GM23338 (cell line): Measurements from ENCODE around the gene LNPEP. TPM values are rescaled to one million over a fixed set of nuclear protein-coding genes. Genes with fewer than 3 reads are reported as not detected.
"Not testable (repeated sequence)": the region's sequence is repeated elsewhere in the genome, so short reads cannot be mapped to it uniquely, and the experiment has no call there.

Source experiments
- ATAC-seq: fragments of 200-7000 bp; cut with Tn5 transposase; 3 replicates; pipeline ENCODE4 v1.9.1; 2020
- DNase-seq: peaks from one replicate; pipeline ENCODE4 v3.0.0-alpha.2; 2015; ENCODE audit warnings: low spot score
- H2AFZ ChIP-seq: fragments of 200-600 bp; sonication (generic); 2 replicates; pipeline ENCODE4 v1.8.0; 2016; ENCODE audit warnings: antibody characterized with exemption, mild to moderate bottlenecking, moderate library complexity
- H3F3A ChIP-seq: fragments of 200-600 bp; sonication (generic); replicated peaks from 2 replicates; pipeline ENCODE4 v1.8.0; 2017; ENCODE audit warnings: antibody characterized with exemption, mixed run types, low read depth
- H3K27ac ChIP-seq: fragments of 200-600 bp; sonication (generic); 2 replicates; pipeline ENCODE4 v1.6.1; 2016; ENCODE audit warnings: low read depth
- H3K27me3 ChIP-seq: fragments of 200-600 bp; sonication (generic); 2 replicates; pipeline ENCODE4 v1.8.0; 2016; ENCODE audit warnings: mild to moderate bottlenecking, mixed run types, moderate library complexity; ENCODE audit not compliant: insufficient read depth
- H3K36me3 ChIP-seq: fragments of 200-600 bp; sonication (generic); 2 replicates; pipeline ENCODE4 v1.8.0; 2016; ENCODE audit warnings: mild to moderate bottlenecking; ENCODE audit not compliant: insufficient read depth
- H3K4me1 ChIP-seq: fragments of 200-600 bp; sonication (generic); 2 replicates; pipeline ENCODE4 v1.8.0; 2016; ENCODE audit warnings: mild to moderate bottlenecking, moderate library complexity; ENCODE audit not compliant: insufficient read depth
- H3K4me2 ChIP-seq: fragments of 200-600 bp; sonication (generic); 2 replicates; pipeline ENCODE4 v1.7.1; 2017; ENCODE audit warnings: mixed run types
- H3K4me3 ChIP-seq: fragments of 200-600 bp; sonication (generic); 2 replicates; pipeline ENCODE4 v1.6.1; 2016; ENCODE audit warnings: mixed run types
- H3K79me2 ChIP-seq: fragments of 200-600 bp; sonication (generic); replicated peaks from 2 replicates; pipeline ENCODE4 v1.8.0; 2017; ENCODE audit warnings: mild to moderate bottlenecking; ENCODE audit not compliant: insufficient read depth
- H3K9me2 ChIP-seq: fragments of 200-600 bp; sonication (generic); 2 replicates; pipeline ENCODE4 v1.8.0; 2017; ENCODE audit not compliant: insufficient read depth
- H4K20me1 ChIP-seq: fragments of 200-600 bp; sonication (generic); replicated peaks from 2 replicates; pipeline ENCODE4 v1.8.0; 2017; ENCODE audit warnings: mild to moderate bottlenecking; ENCODE audit not compliant: insufficient read depth
- H3K27ac Mint-ChIP-seq: 2 replicates; pipeline ENCODE4 v1.8.0; 2020; ENCODE audit warnings: inconsistent platforms, mild to moderate bottlenecking, moderate library complexity, mixed read lengths
- H3K27me3 Mint-ChIP-seq: 3 replicates; pipeline ENCODE4 v1.8.0; 2022; ENCODE audit warnings: low read depth, mild to moderate bottlenecking, moderate library complexity, mixed read lengths, inconsistent platforms; ENCODE audit not compliant: insufficient read depth, poor library complexity
- H3K36me3 Mint-ChIP-seq: 3 replicates; pipeline ENCODE4 v1.8.0; 2021; ENCODE audit warnings: low read depth, mild to moderate bottlenecking, inconsistent platforms, moderate library complexity, mixed read lengths
- H3K4me1 Mint-ChIP-seq: 3 replicates; pipeline ENCODE4 v1.8.0; 2020; ENCODE audit warnings: mild to moderate bottlenecking, inconsistent platforms, mixed read lengths
- H3K4me3 Mint-ChIP-seq: 3 replicates; pipeline ENCODE4 v1.8.0; 2021; ENCODE audit warnings: moderate library complexity, mild to moderate bottlenecking, inconsistent platforms, mixed read lengths
- H3K9me3 Mint-ChIP-seq: 3 replicates; pipeline ENCODE4 v1.8.0; 2020; ENCODE audit warnings: moderate library complexity, mild to moderate bottlenecking, inconsistent platforms, mixed read lengths
- CREB1 ChIP-seq: fragments of 250-450 bp; sonication (Bioruptor Pico); IDR thresholded peaks from 2 replicates; pipeline ENCODE4 v1.5.0; 2020; ENCODE audit warnings: low read depth, mild to moderate bottlenecking, moderate library complexity
- EZH2 ChIP-seq: fragments of 200-600 bp; sonication (generic); IDR thresholded peaks from one replicate; pipeline ENCODE4 v1.8.0; 2017; ENCODE audit warnings: antibody characterized with exemption, mild to moderate bottlenecking, low read depth; ENCODE audit not compliant: unreplicated experiment
- EZH2phosphoT487 ChIP-seq: fragments of 200-600 bp; sonication (generic); IDR thresholded peaks from one replicate; pipeline ENCODE4 v1.8.1; 2018; ENCODE audit warnings: antibody characterized with exemption; ENCODE audit not compliant: unreplicated experiment
- POLR2AphosphoS5 ChIP-seq: IDR thresholded peaks from 2 replicates; pipeline ENCODE4 v1.6.1; 2016; ENCODE audit warnings: antibody characterized with exemption, low read depth
- ZNF114 ChIP-seq: fragments of 250-450 bp; sonication (Bioruptor Pico); IDR thresholded peaks from 2 replicates; pipeline ENCODE4 v1.5.0; 2020; ENCODE audit warnings: mild to moderate bottlenecking, moderate library complexity
- polyA plus RNA-seq: library from polyadenylated mRNA; unstranded; fragments of >200 nt; fragmentation: Nextera tagmentation; extraction: Ambion mirVana; gene quantifications from 2 replicates; pipeline ENCODE4 v1.2.1, GENCODE V29; 2016
- total RNA-seq: library from RNA; depleted of rRNA; stranded (reverse); fragments of >200 nt; shearing (Covaris generic); gene quantifications from 2 replicates; pipeline ENCODE4 v1.2.3, GENCODE V29; 2014
- TF ChIP-seq, protein P1 (sequence below), 2 experiments: fragments of 200-600 bp in 1 of 2; sonication (generic) in 1 of 2; conservative IDR thresholded peaks; 2 replicates each; pipeline versions ENCODE4 v1.5.1 to v1.6.1; 2016 to 2017; ENCODE audit warnings: antibody characterized with exemption in 2 of 2, low read depth in 2 of 2, mild to moderate bottlenecking in 2 of 2, moderate library complexity in 1 of 2
- TF ChIP-seq, protein P2 (sequence below): IDR thresholded peaks from one replicate; pipeline ENCODE4 v1.6.1; 2018; ENCODE audit warnings: antibody characterized with exemption; ENCODE audit not compliant: unreplicated experiment
- TF ChIP-seq, protein P3 (sequence below): IDR thresholded peaks from 2 replicates; pipeline ENCODE4 v1.6.1; 2016; ENCODE audit warnings: antibody characterized with exemption

The LNPEP gene
- total and polyA plus RNA-seq, 2 experiments from 2014 or later = 1.2 to 8.3 TPM

DNA sequence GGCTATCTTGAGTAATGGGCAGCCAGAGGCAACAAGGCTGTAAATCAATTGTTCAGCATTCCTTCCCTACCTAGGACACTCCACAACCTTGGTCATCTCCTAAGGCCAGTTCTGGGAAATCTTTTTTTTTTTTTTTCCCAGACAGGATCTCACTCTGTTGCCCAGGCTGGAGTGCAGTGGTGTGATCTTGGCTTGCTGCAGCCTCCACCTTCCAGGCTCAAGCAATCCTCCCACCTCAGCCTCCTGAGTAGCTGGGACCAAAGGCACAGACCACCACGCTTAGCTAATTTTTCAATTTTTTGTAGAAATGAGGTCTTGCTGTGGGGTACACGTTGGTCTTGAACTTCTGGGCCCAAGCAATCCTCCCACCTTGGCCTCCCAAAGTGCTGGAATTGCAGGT is 4.8 kb upstream of the LNPEP start:
- peaks cover 10% of the 10 kb centered on the region for H3K4me1 Mint-ChIP-seq
- not testable (repeated sequence) for H3K9me2 ChIP-seq, H3K4me3 Mint-ChIP-seq, H4K20me1 ChIP-seq, H3K27me3 ChIP-seq, H3K36me3 ChIP-seq, H2AFZ ChIP-seq, ATAC-seq, H3K36me3 Mint-ChIP-seq, H3K9me3 Mint-ChIP-seq, H3K4me2 ChIP-seq, DNase-seq, H3F3A ChIP-seq, H3K4me3 ChIP-seq, H3K27ac ChIP-seq, H3K27ac Mint-ChIP-seq, H3K79me2 ChIP-seq
- H3K4me1 ChIP-seq = peaks cover 14% of the 10 kb centered on the region; the same call in 1 of the 2 replicates
- peaks cover 13% of the 10 kb centered on the region for H3K27me3 Mint-ChIP-seq

DNA sequence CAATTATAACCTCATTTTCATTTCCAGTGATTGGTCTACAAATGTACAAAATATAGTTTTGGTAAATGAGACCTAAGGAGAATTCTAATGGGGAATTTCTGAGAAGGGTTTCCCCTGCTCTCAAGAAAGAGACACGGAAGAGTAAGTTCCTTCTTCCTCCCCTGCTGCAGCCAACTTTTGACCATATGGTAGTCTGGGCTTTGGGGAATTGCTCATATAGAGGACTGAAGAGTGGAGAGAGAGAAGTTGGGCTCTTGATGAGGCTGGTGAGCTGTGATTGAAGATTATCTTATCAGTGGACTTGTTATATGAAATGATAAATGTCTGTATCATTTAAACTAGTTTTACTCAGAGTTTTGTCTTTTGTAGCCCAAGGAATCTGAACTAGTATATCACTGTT is 4.3 kb upstream of the LNPEP start:
- no peaks in the 10 kb centered on the region for H3K9me3 Mint-ChIP-seq
- H2AFZ ChIP-seq = no peak overlapping the region
- H3K27ac ChIP-seq = no peak overlapping the region
- peaks cover 7% of the 10 kb centered on the region for H3K27me3 ChIP-seq
- H3K27ac Mint-ChIP-seq = no peak overlapping the region
- no peaks in the 10 kb centered on the region; the same call in 2 of the 3 replicates for H3K36me3 Mint-ChIP-seq
- no peaks in the 10 kb centered on the region for H3K36me3 ChIP-seq
- H3K9me2 ChIP-seq = no peaks in the 10 kb centered on the region
- no peaks in the 10 kb centered on the region for H4K20me1 ChIP-seq
- H3F3A ChIP-seq = peaks cover 6% of the 10 kb centered on the region
- no peak for DNase-seq
- H3K27me3 Mint-ChIP-seq = peaks cover 14% of the 10 kb centered on the region
- peaks cover 14% of the 10 kb centered on the region; the same call in 1 of the 2 replicates for H3K4me1 ChIP-seq
- ATAC-seq = no peak
- H3K4me3 Mint-ChIP-seq = no peak overlapping the region
- H3K79me2 ChIP-seq = no peaks in the 10 kb centered on the region
- no peak for TF ChIP-seq EZH2phosphoT487
- TF ChIP-seq, protein P1, sequence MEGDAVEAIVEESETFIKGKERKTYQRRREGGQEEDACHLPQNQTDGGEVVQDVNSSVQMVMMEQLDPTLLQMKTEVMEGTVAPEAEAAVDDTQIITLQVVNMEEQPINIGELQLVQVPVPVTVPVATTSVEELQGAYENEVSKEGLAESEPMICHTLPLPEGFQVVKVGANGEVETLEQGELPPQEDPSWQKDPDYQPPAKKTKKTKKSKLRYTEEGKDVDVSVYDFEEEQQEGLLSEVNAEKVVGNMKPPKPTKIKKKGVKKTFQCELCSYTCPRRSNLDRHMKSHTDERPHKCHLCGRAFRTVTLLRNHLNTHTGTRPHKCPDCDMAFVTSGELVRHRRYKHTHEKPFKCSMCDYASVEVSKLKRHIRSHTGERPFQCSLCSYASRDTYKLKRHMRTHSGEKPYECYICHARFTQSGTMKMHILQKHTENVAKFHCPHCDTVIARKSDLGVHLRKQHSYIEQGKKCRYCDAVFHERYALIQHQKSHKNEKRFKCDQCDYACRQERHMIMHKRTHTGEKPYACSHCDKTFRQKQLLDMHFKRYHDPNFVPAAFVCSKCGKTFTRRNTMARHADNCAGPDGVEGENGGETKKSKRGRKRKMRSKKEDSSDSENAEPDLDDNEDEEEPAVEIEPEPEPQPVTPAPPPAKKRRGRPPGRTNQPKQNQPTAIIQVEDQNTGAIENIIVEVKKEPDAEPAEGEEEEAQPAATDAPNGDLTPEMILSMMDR (conservative IDR thresholded peaks at IDR 0.05; ENCODE audit: low read depth in 2 of 2) = no peak
- no peak for TF ChIP-seq POLR2AphosphoS5
- TF ChIP-seq, protein P2, sequence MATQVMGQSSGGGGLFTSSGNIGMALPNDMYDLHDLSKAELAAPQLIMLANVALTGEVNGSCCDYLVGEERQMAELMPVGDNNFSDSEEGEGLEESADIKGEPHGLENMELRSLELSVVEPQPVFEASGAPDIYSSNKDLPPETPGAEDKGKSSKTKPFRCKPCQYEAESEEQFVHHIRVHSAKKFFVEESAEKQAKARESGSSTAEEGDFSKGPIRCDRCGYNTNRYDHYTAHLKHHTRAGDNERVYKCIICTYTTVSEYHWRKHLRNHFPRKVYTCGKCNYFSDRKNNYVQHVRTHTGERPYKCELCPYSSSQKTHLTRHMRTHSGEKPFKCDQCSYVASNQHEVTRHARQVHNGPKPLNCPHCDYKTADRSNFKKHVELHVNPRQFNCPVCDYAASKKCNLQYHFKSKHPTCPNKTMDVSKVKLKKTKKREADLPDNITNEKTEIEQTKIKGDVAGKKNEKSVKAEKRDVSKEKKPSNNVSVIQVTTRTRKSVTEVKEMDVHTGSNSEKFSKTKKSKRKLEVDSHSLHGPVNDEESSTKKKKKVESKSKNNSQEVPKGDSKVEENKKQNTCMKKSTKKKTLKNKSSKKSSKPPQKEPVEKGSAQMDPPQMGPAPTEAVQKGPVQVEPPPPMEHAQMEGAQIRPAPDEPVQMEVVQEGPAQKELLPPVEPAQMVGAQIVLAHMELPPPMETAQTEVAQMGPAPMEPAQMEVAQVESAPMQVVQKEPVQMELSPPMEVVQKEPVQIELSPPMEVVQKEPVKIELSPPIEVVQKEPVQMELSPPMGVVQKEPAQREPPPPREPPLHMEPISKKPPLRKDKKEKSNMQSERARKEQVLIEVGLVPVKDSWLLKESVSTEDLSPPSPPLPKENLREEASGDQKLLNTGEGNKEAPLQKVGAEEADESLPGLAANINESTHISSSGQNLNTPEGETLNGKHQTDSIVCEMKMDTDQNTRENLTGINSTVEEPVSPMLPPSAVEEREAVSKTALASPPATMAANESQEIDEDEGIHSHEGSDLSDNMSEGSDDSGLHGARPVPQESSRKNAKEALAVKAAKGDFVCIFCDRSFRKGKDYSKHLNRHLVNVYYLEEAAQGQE = no peak
- no peak for TF ChIP-seq CREB1 (CRISPR knock-in tag)
- TF ChIP-seq, protein P3, sequence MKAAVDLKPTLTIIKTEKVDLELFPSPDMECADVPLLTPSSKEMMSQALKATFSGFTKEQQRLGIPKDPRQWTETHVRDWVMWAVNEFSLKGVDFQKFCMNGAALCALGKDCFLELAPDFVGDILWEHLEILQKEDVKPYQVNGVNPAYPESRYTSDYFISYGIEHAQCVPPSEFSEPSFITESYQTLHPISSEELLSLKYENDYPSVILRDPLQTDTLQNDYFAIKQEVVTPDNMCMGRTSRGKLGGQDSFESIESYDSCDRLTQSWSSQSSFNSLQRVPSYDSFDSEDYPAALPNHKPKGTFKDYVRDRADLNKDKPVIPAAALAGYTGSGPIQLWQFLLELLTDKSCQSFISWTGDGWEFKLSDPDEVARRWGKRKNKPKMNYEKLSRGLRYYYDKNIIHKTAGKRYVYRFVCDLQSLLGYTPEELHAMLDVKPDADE = no peak
- TF ChIP-seq ZNF114 (CRISPR knock-in tag) = no peak
- TF ChIP-seq EZH2 = no peak
- H3K4me1 Mint-ChIP-seq = peaks cover 10% of the 10 kb centered on the region
- H3K4me3 ChIP-seq = no peak overlapping the region
- no peak overlapping the region for H3K4me2 ChIP-seq
